ENCODE data around the gene LRRC4C.

DNA sequence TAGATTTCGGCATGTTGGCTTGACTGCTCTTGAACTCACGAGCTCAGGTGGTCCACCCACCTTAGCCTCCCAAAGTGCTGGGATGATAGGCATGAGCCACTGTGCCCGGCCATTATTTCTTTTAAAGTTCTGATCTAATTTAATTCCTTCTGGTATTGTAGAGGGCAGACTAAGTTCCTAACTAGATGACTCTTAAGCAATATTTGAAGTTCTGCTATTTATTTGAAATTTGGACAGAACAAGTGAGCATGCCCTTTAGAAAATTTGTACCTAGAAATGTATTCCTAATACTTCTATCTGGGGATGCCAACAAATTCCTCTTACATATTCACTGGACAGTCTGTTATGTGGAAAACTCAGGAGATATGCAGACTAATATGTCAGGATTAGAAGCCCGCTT lies 746.4 kb downstream of the LRRC4C start:
- TF ChIP-seq FOXA1 (IDR thresholded peaks at IDR 0.05) (no peak), NR2F2 (IDR thresholded peaks at IDR 0.05) (no peak), RAD21 (IDR thresholded peaks at IDR 0.05) (peak in 1 of 2 donors; percentile 19), GABPA (IDR thresholded peaks at IDR 0.05 in 1 of 2, conservative IDR thresholded peaks at IDR 0.05 in 1 of 2) (no peak), EGR1 (IDR thresholded peaks at IDR 0.05; ENCODE audit: low read depth in 2 of 2) (no peak), TAF1 (conservative IDR thresholded peaks at IDR 0.05) (no peak), SP1 (IDR thresholded peaks at IDR 0.05) (no peak)
- TF ChIP-seq, protein P1, sequence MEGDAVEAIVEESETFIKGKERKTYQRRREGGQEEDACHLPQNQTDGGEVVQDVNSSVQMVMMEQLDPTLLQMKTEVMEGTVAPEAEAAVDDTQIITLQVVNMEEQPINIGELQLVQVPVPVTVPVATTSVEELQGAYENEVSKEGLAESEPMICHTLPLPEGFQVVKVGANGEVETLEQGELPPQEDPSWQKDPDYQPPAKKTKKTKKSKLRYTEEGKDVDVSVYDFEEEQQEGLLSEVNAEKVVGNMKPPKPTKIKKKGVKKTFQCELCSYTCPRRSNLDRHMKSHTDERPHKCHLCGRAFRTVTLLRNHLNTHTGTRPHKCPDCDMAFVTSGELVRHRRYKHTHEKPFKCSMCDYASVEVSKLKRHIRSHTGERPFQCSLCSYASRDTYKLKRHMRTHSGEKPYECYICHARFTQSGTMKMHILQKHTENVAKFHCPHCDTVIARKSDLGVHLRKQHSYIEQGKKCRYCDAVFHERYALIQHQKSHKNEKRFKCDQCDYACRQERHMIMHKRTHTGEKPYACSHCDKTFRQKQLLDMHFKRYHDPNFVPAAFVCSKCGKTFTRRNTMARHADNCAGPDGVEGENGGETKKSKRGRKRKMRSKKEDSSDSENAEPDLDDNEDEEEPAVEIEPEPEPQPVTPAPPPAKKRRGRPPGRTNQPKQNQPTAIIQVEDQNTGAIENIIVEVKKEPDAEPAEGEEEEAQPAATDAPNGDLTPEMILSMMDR (IDR thresholded peaks at IDR 0.05; ENCODE audit: low read depth, low read length, missing input control) = no peak
- TF ChIP-seq, protein P2, sequence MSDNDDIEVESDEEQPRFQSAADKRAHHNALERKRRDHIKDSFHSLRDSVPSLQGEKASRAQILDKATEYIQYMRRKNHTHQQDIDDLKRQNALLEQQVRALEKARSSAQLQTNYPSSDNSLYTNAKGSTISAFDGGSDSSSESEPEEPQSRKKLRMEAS (IDR thresholded peaks at IDR 0.05) = no peak
- TF ChIP-seq, protein P3, sequence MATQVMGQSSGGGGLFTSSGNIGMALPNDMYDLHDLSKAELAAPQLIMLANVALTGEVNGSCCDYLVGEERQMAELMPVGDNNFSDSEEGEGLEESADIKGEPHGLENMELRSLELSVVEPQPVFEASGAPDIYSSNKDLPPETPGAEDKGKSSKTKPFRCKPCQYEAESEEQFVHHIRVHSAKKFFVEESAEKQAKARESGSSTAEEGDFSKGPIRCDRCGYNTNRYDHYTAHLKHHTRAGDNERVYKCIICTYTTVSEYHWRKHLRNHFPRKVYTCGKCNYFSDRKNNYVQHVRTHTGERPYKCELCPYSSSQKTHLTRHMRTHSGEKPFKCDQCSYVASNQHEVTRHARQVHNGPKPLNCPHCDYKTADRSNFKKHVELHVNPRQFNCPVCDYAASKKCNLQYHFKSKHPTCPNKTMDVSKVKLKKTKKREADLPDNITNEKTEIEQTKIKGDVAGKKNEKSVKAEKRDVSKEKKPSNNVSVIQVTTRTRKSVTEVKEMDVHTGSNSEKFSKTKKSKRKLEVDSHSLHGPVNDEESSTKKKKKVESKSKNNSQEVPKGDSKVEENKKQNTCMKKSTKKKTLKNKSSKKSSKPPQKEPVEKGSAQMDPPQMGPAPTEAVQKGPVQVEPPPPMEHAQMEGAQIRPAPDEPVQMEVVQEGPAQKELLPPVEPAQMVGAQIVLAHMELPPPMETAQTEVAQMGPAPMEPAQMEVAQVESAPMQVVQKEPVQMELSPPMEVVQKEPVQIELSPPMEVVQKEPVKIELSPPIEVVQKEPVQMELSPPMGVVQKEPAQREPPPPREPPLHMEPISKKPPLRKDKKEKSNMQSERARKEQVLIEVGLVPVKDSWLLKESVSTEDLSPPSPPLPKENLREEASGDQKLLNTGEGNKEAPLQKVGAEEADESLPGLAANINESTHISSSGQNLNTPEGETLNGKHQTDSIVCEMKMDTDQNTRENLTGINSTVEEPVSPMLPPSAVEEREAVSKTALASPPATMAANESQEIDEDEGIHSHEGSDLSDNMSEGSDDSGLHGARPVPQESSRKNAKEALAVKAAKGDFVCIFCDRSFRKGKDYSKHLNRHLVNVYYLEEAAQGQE (IDR thresholded peaks at IDR 0.05) = no peak
- TF ChIP-seq, protein P4, sequence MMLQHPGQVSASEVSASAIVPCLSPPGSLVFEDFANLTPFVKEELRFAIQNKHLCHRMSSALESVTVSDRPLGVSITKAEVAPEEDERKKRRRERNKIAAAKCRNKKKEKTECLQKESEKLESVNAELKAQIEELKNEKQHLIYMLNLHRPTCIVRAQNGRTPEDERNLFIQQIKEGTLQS (IDR thresholded peaks at IDR 0.05) = no peak

All from liver (tissue), 3 donors.